GM12878 (cell line): ENCODE measurements around the gene MYOCD. TPM values are rescaled to one million over a fixed set of nuclear protein-coding genes. Genes with fewer than 3 reads are reported as not detected.

Experiments used
- ATAC-seq: fragments of 200-7000 bp; cut with Tn5 transposase; 3 replicates; pipeline ENCODE4 v1.9.1; 2020; ENCODE audit warnings: mild to moderate bottlenecking, moderate library complexity
- BruUV-seq: library from RNA; stranded (reverse); fragments of 400-500 nt; replicated peaks from 2 replicates; lab custom pipeline; 2021; lab: Mats Ljungman, UMichigan
- CTCF ChIA-PET: fragments of 300-600 bp; sonication (Branson Sonifier 250); formaldehyde crosslinking; extraction: SDS; loops from one replicate; lab custom pipeline; 2021; ENCODE audit warnings: inconsistent platforms; lab: Yijun Ruan, JAX
- POLR2A ChIA-PET: fragments of 350-600 bp; formaldehyde crosslinking; extraction: SDS; loops from one replicate; lab custom pipeline; 2021; ENCODE audit warnings: inconsistent platforms; lab: Charles Lee
- RAD21 ChIA-PET: fragments of 300-600 bp; sonication (Branson Sonifier 250); formaldehyde crosslinking; loops from one replicate; lab custom pipeline; 2023; ENCODE audit warnings: antibody characterized with exemption; ENCODE audit not compliant: unreplicated experiment; lab: Charles Lee
- SMC1A ChIA-PET: fragments of 300-600 bp; sonication (Branson Sonifier 250); formaldehyde crosslinking; loops from one replicate; lab custom pipeline; 2023; ENCODE audit not compliant: unreplicated experiment, uncharacterized antibody; lab: Charles Lee
- DNase-seq: peaks from one replicate; pipeline ENCODE4 v3.0.0-alpha.2; 2011; ENCODE audit warnings: low read depth, low spot score
- FAIRE-seq: peaks from 3 replicates; lab custom pipeline; 2011; peaks lifted over from hg19 to GRCh38; lab: Jason Lieb, UNC
- H2AFZ ChIP-seq: 2 replicates; pipeline ENCODE4 v1.6.0; 2011; ENCODE audit warnings: low read depth, low read length, control low read depth; ENCODE audit not compliant: control insufficient read depth
- H3K27ac ChIP-seq: 2 replicates; pipeline ENCODE4 v1.5.1; 2011; ENCODE audit warnings: control low read depth; ENCODE audit not compliant: control insufficient read depth, insufficient read depth
- H3K27me3 ChIP-seq, 2 experiments: replicated peaks in 1 of 2; 2 replicates each; pipeline versions ENCODE4 v1.6.0 to v1.6.1; 2011; ENCODE audit warnings: low read length in 1 of 2; ENCODE audit not compliant: control insufficient read depth in 2 of 2, insufficient read depth in 2 of 2
- H3K36me3 ChIP-seq, 2 experiments: 2 replicates each; pipeline ENCODE4 v1.5.1; 2011; ENCODE audit warnings: low read length in 1 of 2; ENCODE audit not compliant: control insufficient read depth in 2 of 2, insufficient read depth in 2 of 2
- H3K4me1 ChIP-seq: 2 replicates; pipeline ENCODE4 v1.6.1; 2011; ENCODE audit warnings: mild to moderate bottlenecking, low read length, moderate library complexity, mixed read lengths; ENCODE audit not compliant: control insufficient read depth, insufficient read depth
- H3K4me2 ChIP-seq: 2 replicates; pipeline ENCODE4 v1.6.0; 2011; ENCODE audit warnings: control low read depth; ENCODE audit not compliant: control insufficient read depth, insufficient read depth
- H3K4me3 ChIP-seq: fragments of 200-600 bp; sonication (generic); 2 replicates; pipeline ENCODE4 v1.5.1; 2016
- H3K79me2 ChIP-seq: 2 replicates; pipeline ENCODE4 v1.6.0; 2011; ENCODE audit warnings: low read length; ENCODE audit not compliant: control insufficient read depth, insufficient read depth
- H3K9ac ChIP-seq: 2 replicates; pipeline ENCODE4 v1.8.0; 2011; ENCODE audit warnings: low read length, control low read depth, mixed read lengths; ENCODE audit not compliant: control insufficient read depth, insufficient read depth
- H3K9me3 ChIP-seq: replicated peaks from 3 replicates; pipeline ENCODE4 v1.5.1; 2011; ENCODE audit warnings: mild to moderate bottlenecking, low read length; ENCODE audit not compliant: control insufficient read depth, insufficient read depth
- H4K20me1 ChIP-seq: 2 replicates; pipeline ENCODE4 v1.6.0; 2011; ENCODE audit not compliant: control insufficient read depth, insufficient read depth
- CHD2 ChIP-seq: IDR thresholded peaks from 2 replicates; pipeline ENCODE4 v1.6.1; 2011; ENCODE audit warnings: low read depth, low read length, improper control_type of control experiment, borderline replicate concordance
- EP300 ChIP-seq, 2 experiments: fragments of 150-350 bp in 1 of 2; IDR thresholded peaks; 2 replicates each; pipeline ENCODE4 v1.6.1; 2011 to 2012; ENCODE audit warnings: low read depth in 2 of 2, low read length in 2 of 2, borderline replicate concordance in 1 of 2, improper control_type of control experiment in 1 of 2, inconsistent platforms in 1 of 2; ENCODE audit not compliant: control insufficient read depth in 1 of 2
- HDAC2 ChIP-seq: fragments of 200-600 bp; sonication (generic); IDR thresholded peaks from 2 replicates; pipeline ENCODE4 v1.6.1; 2017
- MEF2B ChIP-seq: fragments of 450-650 bp; IDR thresholded peaks from 2 replicates; pipeline ENCODE4 v1.6.1; 2018; ENCODE audit warnings: mild to moderate bottlenecking, moderate library complexity; ENCODE audit not compliant: partially characterized antibody, poor library complexity, severe bottlenecking
- MTA3 ChIP-seq: IDR thresholded peaks from 2 replicates; pipeline ENCODE4 v1.6.1; 2012; ENCODE audit warnings: low read length, inconsistent platforms, borderline replicate concordance
- POLR2AphosphoS2 ChIP-seq: IDR thresholded peaks from 2 replicates; pipeline ENCODE4 v1.6.1; 2011; ENCODE audit warnings: low read depth, mild to moderate bottlenecking, low read length, improper control_type of control experiment, moderate library complexity
- SMAD5 ChIP-seq: IDR thresholded peaks from 2 replicates; pipeline ENCODE4 v1.6.1; 2016; ENCODE audit warnings: antibody characterized with exemption, low read depth
- ZBED1 ChIP-seq: IDR thresholded peaks from 2 replicates; pipeline ENCODE4 v1.6.1; 2016; ENCODE audit warnings: borderline replicate concordance
- WGBS: methylation state at CpG from one replicate; pipeline ENCODE4 v1.1.6; 2016; ENCODE audit warnings: low lambda C conversion rate; ENCODE audit not compliant: insufficient replicate concordance, insufficient coverage; ENCODE audit errors: missing lambda C conversion rate; 5-methylcytosine and 5-hydroxymethylcytosine counted together
- in situ Hi-C: fragments of 300-500 bp; cut with MboI; formaldehyde crosslinking; loops from 9 replicates; pipeline ENCODE4 v1.14.3; 2018; ENCODE audit warnings: mixed read lengths
- intact Hi-C: fragments of 100-400 bp; cut with micrococcal nuclease; formaldehyde crosslinking; loops from one replicate; pipeline ENCODE4 v1.14.2; 2022; ENCODE audit not compliant: unreplicated experiment
- polyA plus RNA-seq, 11 experiments: library from polyadenylated mRNA; depleted of rRNA in 4 of 11; unstranded in 6 of 11; stranded (reverse) in 5 of 11; fragments of >200 nt; fragmentation: Nextera tagmentation in 4 of 11; fragmentation: Illumina TruSeq in 1 of 11; extraction: Ambion mirVana in 4 of 11; extraction: Trizol in 1 of 11; gene quantifications; 1 replicate in 1 of 11; 2 replicates in 10 of 11; pipeline versions ENCODE4 v1.2.1 to v1.2.3, GENCODE V29; 2011 to 2016; ENCODE audit warnings: inconsistent platforms in 2 of 11, missing spikeins in 2 of 11, low read depth in 1 of 11
- total RNA-seq, 4 experiments: library from RNA; depleted of rRNA in 3 of 4; stranded (reverse); fragments of >200 nt in 3 of 4; fragmentation: Illumina TruSeq in 1 of 4; extraction: Trizol in 1 of 4; gene quantifications; 2 replicates each; pipeline versions ENCODE4 v1.2.1 to v1.2.3, GENCODE V29; 2013 to 2021
- TF ChIP-seq, protein P1 (sequence below): fragments of 450-650 bp; conservative IDR thresholded peaks from 2 replicates; pipeline ENCODE4 v1.6.1; 2017; ENCODE audit warnings: mild to moderate bottlenecking, moderate library complexity
- TF ChIP-seq, protein P2 (sequence below): IDR thresholded peaks from 2 replicates; pipeline ENCODE4 v1.6.1; 2011; ENCODE audit warnings: mild to moderate bottlenecking, low read depth, low read length, moderate library complexity; ENCODE audit not compliant: insufficient replicate concordance
- TF ChIP-seq, protein P3 (sequence below): fragments of 450-650 bp; IDR thresholded peaks from 2 replicates; pipeline ENCODE4 v1.6.1; 2018; ENCODE audit warnings: borderline replicate concordance, mild to moderate bottlenecking; ENCODE audit not compliant: partially characterized antibody

MYOCD gene
- total and polyA plus RNA-seq, 10 of the 15 experiments (the other 5 are each of a cell fraction or from before 2014, with no cell fraction given): not detected

DNA sequence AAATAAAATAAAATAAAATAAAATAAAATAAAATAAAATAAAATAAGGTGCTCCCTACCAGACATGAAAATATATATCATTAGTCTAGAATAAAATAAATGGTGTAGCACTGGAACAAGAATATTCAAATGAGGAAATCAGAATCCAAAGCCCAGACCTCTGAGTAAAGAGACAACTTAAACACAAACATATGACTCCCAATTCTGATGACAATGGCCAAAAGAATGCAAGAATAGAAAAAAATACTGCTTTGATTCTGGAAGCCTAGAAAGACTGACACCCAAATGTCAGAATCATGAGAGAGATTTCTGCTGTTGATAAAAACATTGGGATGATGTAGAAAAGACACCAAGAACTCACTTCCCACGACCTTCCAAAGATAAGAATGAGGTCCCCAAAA is 27.9 kb downstream of the MYOCD start (continued):
- TF ChIP-seq, protein P1, sequence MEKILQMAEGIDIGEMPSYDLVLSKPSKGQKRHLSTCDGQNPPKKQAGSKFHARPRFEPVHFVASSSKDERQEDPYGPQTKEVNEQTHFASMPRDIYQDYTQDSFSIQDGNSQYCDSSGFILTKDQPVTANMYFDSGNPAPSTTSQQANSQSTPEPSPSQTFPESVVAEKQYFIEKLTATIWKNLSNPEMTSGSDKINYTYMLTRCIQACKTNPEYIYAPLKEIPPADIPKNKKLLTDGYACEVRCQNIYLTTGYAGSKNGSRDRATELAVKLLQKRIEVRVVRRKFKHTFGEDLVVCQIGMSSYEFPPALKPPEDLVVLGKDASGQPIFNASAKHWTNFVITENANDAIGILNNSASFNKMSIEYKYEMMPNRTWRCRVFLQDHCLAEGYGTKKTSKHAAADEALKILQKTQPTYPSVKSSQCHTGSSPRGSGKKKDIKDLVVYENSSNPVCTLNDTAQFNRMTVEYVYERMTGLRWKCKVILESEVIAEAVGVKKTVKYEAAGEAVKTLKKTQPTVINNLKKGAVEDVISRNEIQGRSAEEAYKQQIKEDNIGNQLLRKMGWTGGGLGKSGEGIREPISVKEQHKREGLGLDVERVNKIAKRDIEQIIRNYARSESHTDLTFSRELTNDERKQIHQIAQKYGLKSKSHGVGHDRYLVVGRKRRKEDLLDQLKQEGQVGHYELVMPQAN: no peak
- TF ChIP-seq, all 136 proteins: peak for 0

DNA sequence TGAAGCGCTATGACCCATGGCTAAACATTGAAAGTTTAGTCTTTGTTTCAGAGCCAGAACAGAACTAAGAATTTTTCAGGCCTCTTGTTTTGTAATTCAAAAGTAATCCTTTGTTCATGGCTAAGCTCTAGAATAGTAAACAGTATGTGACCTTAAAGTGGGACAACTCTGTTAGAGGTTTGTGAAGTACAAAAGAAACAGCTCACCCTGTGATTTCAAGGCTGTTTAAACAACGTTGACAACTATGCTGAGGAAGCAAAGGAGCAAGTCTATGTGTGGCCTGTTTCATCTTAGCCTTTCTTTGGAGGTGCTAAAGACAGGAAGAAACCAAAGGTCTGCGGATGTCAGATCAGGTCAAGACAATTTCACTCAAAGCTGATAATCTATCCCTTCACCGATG is 40.4 kb downstream of the MYOCD start:
- no peaks in the 10 kb centered on the region for H3K4me1 ChIP-seq
- ChIA-PET SMC1A (no interaction called here), RAD21 (no interaction called here), POLR2A (no interaction called here), CTCF (no interaction called here)
- H3K9me3 ChIP-seq: no peaks in the 10 kb centered on the region
- no peak overlapping the region for H3K4me3 ChIP-seq
- H3K79me2 ChIP-seq: no peaks in the 10 kb centered on the region
- no peaks in the 10 kb centered on the region for H3K27me3 ChIP-seq
- TF ChIP-seq, protein P2, sequence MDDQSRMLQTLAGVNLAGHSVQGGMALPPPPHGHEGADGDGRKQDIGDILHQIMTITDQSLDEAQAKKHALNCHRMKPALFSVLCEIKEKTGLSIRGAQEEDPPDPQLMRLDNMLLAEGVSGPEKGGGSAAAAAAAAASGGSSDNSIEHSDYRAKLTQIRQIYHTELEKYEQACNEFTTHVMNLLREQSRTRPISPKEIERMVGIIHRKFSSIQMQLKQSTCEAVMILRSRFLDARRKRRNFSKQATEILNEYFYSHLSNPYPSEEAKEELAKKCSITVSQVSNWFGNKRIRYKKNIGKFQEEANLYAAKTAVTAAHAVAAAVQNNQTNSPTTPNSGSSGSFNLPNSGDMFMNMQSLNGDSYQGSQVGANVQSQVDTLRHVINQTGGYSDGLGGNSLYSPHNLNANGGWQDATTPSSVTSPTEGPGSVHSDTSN: no peak
- TF ChIP-seq, protein P3, sequence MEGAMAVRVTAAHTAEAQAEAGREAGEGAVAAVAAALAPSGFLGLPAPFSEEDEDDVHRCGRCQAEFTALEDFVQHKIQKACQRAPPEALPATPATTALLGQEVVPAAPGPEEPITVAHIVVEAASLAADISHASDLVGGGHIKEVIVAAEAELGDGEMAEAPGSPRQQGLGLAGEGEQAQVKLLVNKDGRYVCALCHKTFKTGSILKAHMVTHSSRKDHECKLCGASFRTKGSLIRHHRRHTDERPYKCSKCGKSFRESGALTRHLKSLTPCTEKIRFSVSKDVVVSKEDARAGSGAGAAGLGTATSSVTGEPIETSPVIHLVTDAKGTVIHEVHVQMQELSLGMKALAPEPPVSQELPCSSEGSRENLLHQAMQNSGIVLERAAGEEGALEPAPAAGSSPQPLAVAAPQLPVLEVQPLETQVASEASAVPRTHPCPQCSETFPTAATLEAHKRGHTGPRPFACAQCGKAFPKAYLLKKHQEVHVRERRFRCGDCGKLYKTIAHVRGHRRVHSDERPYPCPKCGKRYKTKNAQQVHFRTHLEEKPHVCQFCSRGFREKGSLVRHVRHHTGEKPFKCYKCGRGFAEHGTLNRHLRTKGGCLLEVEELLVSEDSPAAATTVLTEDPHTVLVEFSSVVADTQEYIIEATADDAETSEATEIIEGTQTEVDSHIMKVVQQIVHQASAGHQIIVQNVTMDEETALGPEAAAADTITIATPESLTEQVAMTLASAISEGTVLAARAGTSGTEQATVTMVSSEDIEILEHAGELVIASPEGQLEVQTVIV: no peak
- no peak for TF ChIP-seq CHD2
- no peak for TF ChIP-seq SMAD5
- TF ChIP-seq POLR2AphosphoS2: no peak
- TF ChIP-seq MTA3: no peak
- no peak for TF ChIP-seq ZBED1
- TF ChIP-seq MEF2B: no peak
- no peak for TF ChIP-seq EP300 (IDR thresholded peaks at IDR 0.05; ENCODE audit: borderline replicate concordance in 1 of 2, control insufficient read depth in 1 of 2, low read depth in 2 of 2, low read length in 2 of 2)
- no peak for TF ChIP-seq HDAC2
- H3K36me3 ChIP-seq: no peaks in the 10 kb centered on the region
- H4K20me1 ChIP-seq: no peaks in the 10 kb centered on the region
- ATAC-seq (no peak), FAIRE-seq (peak; percentile 47), DNase-seq (no peak)
- WGBS: 17% methylated on average over 4 of the region's 4 CpGs
- intact Hi-C loops: no loop called here
- no peak overlapping the region for H2AFZ ChIP-seq
- in situ Hi-C loops: no loop called here
- H3K4me2 ChIP-seq: no peak overlapping the region
- no peak overlapping the region for H3K9ac ChIP-seq
- BruUV-seq: no TSS peak
- H3K27ac ChIP-seq: no peak overlapping the region
